Measurements from ENCODE around the gene NUPR1. TPM values are rescaled to one million over a fixed set of nuclear protein-coding genes. Genes with fewer than 3 reads are reported as not detected.

The NUPR1 gene
- total and polyA plus RNA-seq, 4 experiments from 2014 or later = not detected

GRCh38 chr16:28544998-28545397, 6.2 kb upstream of the NUPR1 start:
- H3K36me3 Mint-ChIP-seq = no peaks in the 10 kb centered on the region
- H3K27me3 ChIP-seq (ENCODE audit: insufficient read depth, low read length) = no peaks in the 10 kb centered on the region
- H3K9me3 ChIP-seq (ENCODE audit: control insufficient read depth in 1 of 2, low read length in 2 of 2) = no peaks in the 10 kb centered on the region
- DNase-seq = no peak
- no peak overlapping the region for H3K4me3 Mint-ChIP-seq
- H3K27ac ChIP-seq (ENCODE audit: low read depth, low read length) = no peak overlapping the region
- peak overlapping the region in 1 of 7 donors; percentile 42 for H3K27ac Mint-ChIP-seq
- H3K4me1 ChIP-seq (ENCODE audit: insufficient read depth, low read length) = peaks cover 5% of the 10 kb centered on the region
- ChIA-PET POLR2A (ENCODE audit: partially characterized antibody) (no interaction called here), CTCF (ENCODE audit: partially characterized antibody) (interaction anchor here (1.1 kb wide), 1 partner anchor 10 kb away, joined by 3 read pairs; no protein-coding TSS in a partner anchor)
- H3K36me3 ChIP-seq (ENCODE audit: insufficient read depth, low read length) = no peaks in the 10 kb centered on the region
- peaks cover 9 to 20% (median 14%) of the 10 kb centered on the region in 4 donors for H3K4me1 Mint-ChIP-seq
- intact Hi-C loops (cut with micrococcal nuclease) = no loop called here
- H3K4me3 ChIP-seq (ENCODE audit: low read length in 2 of 2) = no peak overlapping the region
- H3K27me3 Mint-ChIP-seq = peaks cover 0 to 2% of the 10 kb centered on the region in 2 donors
- no peaks in the 10 kb centered on the region for H3K9me3 Mint-ChIP-seq

- Mint-ChIP-seq H3K4me1 (peaks cover 5 to 15% (median 10%) of the 10 kb centered on the region in 4 donors), H3K9me3 (no peaks in the 10 kb centered on the region), H3K4me3 (no peak overlapping the region), H3K36me3 (no peaks in the 10 kb centered on the region), H3K27ac (peak overlapping the region in 4 of 7 donors; percentile 9 to 70 (median 32)), H3K27me3 (peaks cover 0 to 2% of the 10 kb centered on the region in 2 donors)
- CTCF ChIA-PET (ENCODE audit: partially characterized antibody) = interaction anchor here (0.9 kb wide), 1 partner anchor 8 kb away, joined by 4 read pairs; no protein-coding TSS in a partner anchor
- H3K36me3 ChIP-seq (ENCODE audit: insufficient read depth, low read length) = no peaks in the 10 kb centered on the region
- POLR2A ChIA-PET (ENCODE audit: partially characterized antibody) = interaction anchor here (1.3 to 1.9 kb wide), 2 partner anchors 9 to 52 kb away, joined by 3 to 14 read pairs; no protein-coding TSS in a partner anchor
- H3K27ac ChIP-seq (ENCODE audit: low read depth, low read length) = no peak overlapping the region
- no peaks in the 10 kb centered on the region for H3K9me3 ChIP-seq (ENCODE audit: control insufficient read depth in 1 of 2, low read length in 2 of 2)
- no peak overlapping the region for H3K4me3 ChIP-seq (ENCODE audit: low read length in 2 of 2)
- no peaks in the 10 kb centered on the region for H3K4me1 ChIP-seq (ENCODE audit: insufficient read depth, low read length)
- H3K27me3 ChIP-seq (ENCODE audit: insufficient read depth, low read length) = no peaks in the 10 kb centered on the region
- DNase-seq = no peak
- intact Hi-C loops (cut with micrococcal nuclease) = no loop called here
Measured at GRCh38 chr16:28543072-28543471, 4.3 kb upstream of the NUPR1 start.

DNA sequence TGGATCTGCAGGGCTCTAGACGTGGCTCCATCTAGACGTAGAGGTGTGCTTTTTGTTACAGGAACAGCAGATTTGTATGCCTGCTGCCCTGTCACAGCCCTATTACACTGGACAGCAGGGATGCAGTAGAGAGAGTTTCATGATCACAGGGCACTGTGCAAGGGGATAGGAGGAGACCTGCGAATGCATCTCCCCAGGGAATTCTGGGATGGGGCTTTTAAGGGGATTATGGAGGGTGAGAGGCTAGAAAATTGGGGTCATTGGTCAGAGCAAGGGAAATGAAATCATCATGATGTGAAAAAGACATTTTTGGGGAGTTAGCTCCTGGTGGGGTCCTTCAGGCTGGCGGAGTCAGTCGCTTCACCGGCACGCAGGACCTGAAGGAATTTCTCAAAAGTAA, 3.9 kb upstream of the NUPR1 start:
- H3K9me3 ChIP-seq (ENCODE audit: control insufficient read depth in 1 of 2, low read length in 2 of 2) = no peaks in the 10 kb centered on the region
- intact Hi-C loops (cut with micrococcal nuclease) = no loop called here
- no peak overlapping the region for H3K4me3 Mint-ChIP-seq
- peaks cover 0 to 2% of the 10 kb centered on the region in 2 donors for H3K27me3 Mint-ChIP-seq
- H3K36me3 Mint-ChIP-seq = no peaks in the 10 kb centered on the region
- peak overlapping the region in 5 of 7 donors; percentile 9 to 70 (median 27) for H3K27ac Mint-ChIP-seq
- no peaks in the 10 kb centered on the region for H3K27me3 ChIP-seq (ENCODE audit: insufficient read depth, low read length)
- no peak overlapping the region for H3K4me3 ChIP-seq (ENCODE audit: low read length in 2 of 2)
- CTCF ChIA-PET (ENCODE audit: partially characterized antibody) = interaction anchor here (0.9 to 1.6 kb wide), 2 partner anchors 8 to 11 kb away, joined by 4 read pairs; partner anchors contain the start of gene SGF29
- no peaks in the 10 kb centered on the region for H3K36me3 ChIP-seq (ENCODE audit: insufficient read depth, low read length)
- no peak for DNase-seq
- H3K4me1 ChIP-seq (ENCODE audit: insufficient read depth, low read length) = no peaks in the 10 kb centered on the region
- no peak overlapping the region for H3K27ac ChIP-seq (ENCODE audit: low read depth, low read length)
- H3K9me3 Mint-ChIP-seq = no peaks in the 10 kb centered on the region
- H3K4me1 Mint-ChIP-seq = peaks cover 5 to 19% (median 14%) of the 10 kb centered on the region in 4 donors
- POLR2A ChIA-PET (ENCODE audit: partially characterized antibody) = interaction anchor here (1.9 kb wide), 1 partner anchor 8 kb away, joined by 14 read pairs; no protein-coding TSS in a partner anchor

DNA sequence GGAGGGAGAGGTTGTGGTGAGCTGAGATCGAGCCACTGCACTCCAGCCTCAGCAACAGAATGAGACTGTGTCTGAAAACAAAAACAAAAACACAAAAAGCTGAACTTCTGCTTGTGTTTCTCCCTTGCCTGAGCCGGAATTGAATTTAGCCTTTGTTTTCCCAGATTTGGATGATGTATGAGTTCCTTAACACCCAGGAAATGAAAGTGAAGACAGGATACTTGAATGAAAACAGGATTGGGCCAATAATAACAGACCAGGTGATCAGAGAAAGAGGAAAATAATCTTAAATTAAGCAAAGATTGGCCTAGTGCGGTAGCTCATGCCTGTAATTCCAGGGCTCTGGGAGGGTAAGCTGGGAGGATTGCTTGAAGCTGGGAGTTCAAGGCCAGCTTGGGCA, 1.6 kb upstream of the NUPR1 start:
- DNase-seq = no peak
- H3K9me3 ChIP-seq (ENCODE audit: control insufficient read depth in 1 of 2, low read length in 2 of 2) = no peaks in the 10 kb centered on the region
- Mint-ChIP-seq H3K27me3 (peaks cover 0 to 2% of the 10 kb centered on the region in 2 donors), H3K36me3 (no peaks in the 10 kb centered on the region), H3K4me1 (peaks cover 11 to 33% (median 27%) of the 10 kb centered on the region in 4 donors), H3K4me3 (no peak overlapping the region), H3K9me3 (no peaks in the 10 kb centered on the region), H3K27ac (peak overlapping the region in 5 of 7 donors; percentile 11 to 69 (median 42))
- H3K4me1 ChIP-seq (ENCODE audit: insufficient read depth, low read length) = peaks cover 4% of the 10 kb centered on the region
- ChIA-PET POLR2A (ENCODE audit: partially characterized antibody) (interaction anchor here (2.1 kb wide), 1 partner anchor 14 kb away, joined by 5 read pairs; the partner anchor contains the start of gene SGF29), CTCF (ENCODE audit: partially characterized antibody) (interaction anchor here (1.2 to 1.8 kb wide), 2 partner anchors 9 to 46 kb away, joined by 5 read pairs; partner anchors contain the start of gene APOBR)
- H3K4me3 ChIP-seq (ENCODE audit: low read length in 2 of 2) = no peak overlapping the region
- H3K27me3 ChIP-seq (ENCODE audit: insufficient read depth, low read length) = no peaks in the 10 kb centered on the region
- no peak overlapping the region for H3K27ac ChIP-seq (ENCODE audit: low read depth, low read length)
- intact Hi-C loops (cut with micrococcal nuclease) = no loop called here
- no peaks in the 10 kb centered on the region for H3K36me3 ChIP-seq (ENCODE audit: insufficient read depth, low read length)

DNA sequence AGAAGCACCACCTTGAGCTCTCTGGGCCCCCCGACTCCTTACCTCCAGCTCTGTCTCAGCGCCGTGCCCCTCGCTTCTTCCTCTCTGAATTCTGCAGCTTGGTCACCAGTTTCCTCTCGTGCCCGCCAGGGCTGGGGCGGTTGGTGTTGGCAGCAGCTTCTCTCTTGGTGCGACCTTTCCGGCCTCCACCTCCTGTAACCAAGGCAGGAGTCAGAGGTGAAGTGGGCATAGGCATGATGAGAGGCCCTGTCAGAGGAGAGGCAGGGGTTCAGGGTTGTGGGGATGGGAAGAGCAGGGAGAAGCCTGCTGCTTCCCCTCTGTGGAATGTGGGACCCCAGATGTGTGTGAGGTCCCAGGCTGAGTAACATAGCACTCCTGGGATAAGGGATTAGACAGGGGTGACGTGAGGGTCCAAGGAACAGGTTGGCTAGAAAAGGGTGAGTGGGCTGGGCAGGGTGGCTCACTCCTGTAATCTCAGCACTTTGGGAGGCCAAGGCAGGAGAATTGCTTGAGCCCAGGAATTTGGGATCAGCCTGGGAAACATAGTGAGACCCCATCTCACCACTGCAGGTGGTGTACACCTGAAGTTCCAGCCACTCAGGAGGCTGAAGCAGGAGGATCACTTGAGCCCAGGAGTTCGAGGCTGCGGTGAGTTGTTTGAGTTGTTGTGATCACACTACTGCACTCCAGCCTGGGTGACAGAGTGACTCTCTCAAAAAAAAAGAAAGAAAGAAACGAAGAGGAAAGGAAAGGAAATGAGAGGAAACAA, 626 bp downstream of the NUPR1 start:
- ChIA-PET CTCF (ENCODE audit: partially characterized antibody) (no interaction called here), POLR2A (ENCODE audit: partially characterized antibody) (interaction anchor here (2.1 kb wide), 2 partner anchors 16 kb away, joined by 5 to 7 read pairs; partner anchors contain the start of gene SGF29)
- DNase-seq = no peak
- Mint-ChIP-seq H3K27ac (peak overlapping the region; percentile 44 to 88 (median 80)), H3K27me3 (peaks cover 0 to 2% of the 10 kb centered on the region in 2 donors), H3K36me3 (peaks cover 4 to 6% of the 10 kb centered on the region in 2 donors), H3K4me1 (peaks cover 26 to 53% (median 43%) of the 10 kb centered on the region in 4 donors), H3K4me3 (no peak overlapping the region), H3K9me3 (peaks cover 0 to 6% (median 0%) of the 10 kb centered on the region in 8 donors)
- H3K4me3 ChIP-seq (ENCODE audit: low read length in 2 of 2) = no peak overlapping the region
- intact Hi-C loops (cut with micrococcal nuclease) = no loop called here
- no peak overlapping the region for H3K27ac ChIP-seq (ENCODE audit: low read depth, low read length)
- no peaks in the 10 kb centered on the region for H3K36me3 ChIP-seq (ENCODE audit: insufficient read depth, low read length)
- no peaks in the 10 kb centered on the region for H3K9me3 ChIP-seq (ENCODE audit: control insufficient read depth in 1 of 2, low read length in 2 of 2)
- peaks cover 26% of the 10 kb centered on the region for H3K4me1 ChIP-seq (ENCODE audit: insufficient read depth, low read length)
- H3K27me3 ChIP-seq (ENCODE audit: insufficient read depth, low read length) = no peaks in the 10 kb centered on the region

DNA sequence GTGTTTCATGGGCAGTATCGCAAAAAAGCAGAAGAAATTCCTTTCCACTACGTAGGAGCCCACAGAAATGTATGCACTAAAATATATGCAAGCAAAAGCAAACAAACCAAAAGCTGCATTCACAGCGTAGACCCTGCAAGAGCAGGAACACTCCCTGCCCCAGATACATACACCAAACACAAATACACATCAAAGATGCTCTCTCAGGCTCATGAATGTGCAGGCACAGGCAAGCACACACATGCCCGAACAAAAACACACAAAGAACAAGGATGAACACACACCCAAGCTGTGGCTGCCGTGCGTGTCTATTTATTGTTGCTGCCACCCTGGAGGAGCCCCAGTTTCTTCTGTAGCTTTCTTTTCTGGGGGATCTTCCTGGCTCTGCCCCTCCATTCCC, 1.7 kb downstream of the NUPR1 start:
- peak in 1 of 5 donors; percentile 11 for DNase-seq
- Histone ChIP-seq H3K27ac (ENCODE audit: low read depth, low read length) (no peak overlapping the region), H3K27me3 (ENCODE audit: insufficient read depth, low read length) (no peaks in the 10 kb centered on the region), H3K4me1 (ENCODE audit: insufficient read depth, low read length) (peaks cover 37% of the 10 kb centered on the region), H3K9me3 (ENCODE audit: control insufficient read depth in 1 of 2, low read length in 2 of 2) (no peaks in the 10 kb centered on the region), H3K4me3 (ENCODE audit: low read length in 2 of 2) (no peak overlapping the region), H3K36me3 (ENCODE audit: insufficient read depth, low read length) (no peaks in the 10 kb centered on the region)
- H3K27ac Mint-ChIP-seq = peak overlapping the region in 6 of 7 donors; percentile 44 to 88 (median 78)
- intact Hi-C loops (cut with micrococcal nuclease) = no loop called here
- H3K4me1 Mint-ChIP-seq = peaks cover 30 to 56% (median 44%) of the 10 kb centered on the region in 4 donors
- no peaks in the 10 kb centered on the region for H3K27me3 Mint-ChIP-seq
- peak overlapping the region in 2 of 8 donors; percentile 12 to 25 for H3K4me3 Mint-ChIP-seq
- H3K36me3 Mint-ChIP-seq = peaks cover 4 to 6% of the 10 kb centered on the region in 2 donors
- peaks cover 0 to 6% (median 0%) of the 10 kb centered on the region in 8 donors for H3K9me3 Mint-ChIP-seq
- ChIA-PET CTCF (ENCODE audit: partially characterized antibody) (no interaction called here), POLR2A (ENCODE audit: partially characterized antibody) (interaction anchor here (0.8 to 2.1 kb wide), 3 partner anchors 11 to 43 kb away, joined by 3 to 8 read pairs (median 7); partner anchors contain the start of genes APOBR and SGF29)
